SU-DHL-6 (cell line): Measurements from ENCODE around the gene SLC25A20.

ENCODE experiments used
- EZH2phosphoT487 ChIP-seq: fragments of 200-600 bp; sonication (generic), shearing (Covaris generic); conservative IDR thresholded peaks from 2 replicates; pipeline ENCODE4 v1.6.1; 2018; ENCODE audit warnings: mild to moderate bottlenecking, antibody characterized with exemption, low read length, moderate library complexity, mixed read lengths
- TF ChIP-seq, protein P1 (sequence below): fragments of 200-600 bp; sonication (generic); IDR thresholded peaks from one replicate; pipeline ENCODE4 v1.5.1; 2017; ENCODE audit warnings: antibody characterized with exemption, mild to moderate bottlenecking, low read length, moderate library complexity; ENCODE audit not compliant: insufficient read depth, poor library complexity, severe bottlenecking

DNA sequence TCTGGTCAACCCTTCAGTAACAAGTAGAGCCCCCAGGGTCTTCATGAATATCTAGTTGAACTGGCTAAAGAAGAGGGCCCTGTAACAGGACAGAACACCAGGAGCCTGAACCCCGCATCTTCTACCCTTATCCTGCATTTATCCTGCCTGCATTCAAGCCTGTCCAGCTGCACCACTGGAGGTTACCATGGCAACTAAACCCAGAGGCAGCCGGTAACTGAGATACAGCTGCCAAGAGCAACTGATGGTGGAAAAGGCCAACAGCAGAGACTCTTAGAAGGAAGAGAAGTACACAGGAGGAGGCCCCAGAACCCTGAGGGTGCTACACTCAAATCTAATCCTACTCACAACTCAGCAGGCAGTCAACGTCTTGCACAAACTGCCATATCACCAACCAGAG is 47.3 kb downstream of the SLC25A20 start:
- TF ChIP-seq, protein P1, sequence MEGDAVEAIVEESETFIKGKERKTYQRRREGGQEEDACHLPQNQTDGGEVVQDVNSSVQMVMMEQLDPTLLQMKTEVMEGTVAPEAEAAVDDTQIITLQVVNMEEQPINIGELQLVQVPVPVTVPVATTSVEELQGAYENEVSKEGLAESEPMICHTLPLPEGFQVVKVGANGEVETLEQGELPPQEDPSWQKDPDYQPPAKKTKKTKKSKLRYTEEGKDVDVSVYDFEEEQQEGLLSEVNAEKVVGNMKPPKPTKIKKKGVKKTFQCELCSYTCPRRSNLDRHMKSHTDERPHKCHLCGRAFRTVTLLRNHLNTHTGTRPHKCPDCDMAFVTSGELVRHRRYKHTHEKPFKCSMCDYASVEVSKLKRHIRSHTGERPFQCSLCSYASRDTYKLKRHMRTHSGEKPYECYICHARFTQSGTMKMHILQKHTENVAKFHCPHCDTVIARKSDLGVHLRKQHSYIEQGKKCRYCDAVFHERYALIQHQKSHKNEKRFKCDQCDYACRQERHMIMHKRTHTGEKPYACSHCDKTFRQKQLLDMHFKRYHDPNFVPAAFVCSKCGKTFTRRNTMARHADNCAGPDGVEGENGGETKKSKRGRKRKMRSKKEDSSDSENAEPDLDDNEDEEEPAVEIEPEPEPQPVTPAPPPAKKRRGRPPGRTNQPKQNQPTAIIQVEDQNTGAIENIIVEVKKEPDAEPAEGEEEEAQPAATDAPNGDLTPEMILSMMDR, result no peak
- TF ChIP-seq EZH2phosphoT487, result no peak
